ENCODE data around the gene TMEM126A. TPM values are rescaled to one million over a fixed set of nuclear protein-coding genes. Genes with fewer than 3 reads are reported as not detected.
A peak's percentile ranks its signal among the peaks of the same experiment; 100 is the strongest.

Gene TMEM126A
- total RNA-seq, 1 donor from 2014 or later, result 40.8 TPM

DNA sequence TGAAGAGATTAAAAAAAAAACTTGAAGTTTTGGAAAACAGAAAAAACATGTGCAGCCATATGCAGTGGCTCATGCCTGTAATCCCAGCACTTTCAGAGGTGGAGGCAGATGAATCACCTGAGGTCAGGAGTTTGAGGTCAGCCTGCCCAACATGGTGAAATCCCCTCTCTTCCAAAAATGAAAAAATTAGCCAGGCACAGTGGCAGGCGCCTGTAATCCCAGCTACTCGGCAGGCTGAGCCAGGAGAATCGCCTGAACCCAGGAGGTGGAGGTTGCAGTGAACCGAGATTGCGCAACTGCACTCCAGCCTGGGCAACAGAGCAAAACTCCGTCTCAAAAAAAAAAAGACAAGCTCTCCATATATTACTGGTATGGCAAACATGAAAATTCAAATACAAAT, 28.3 kb upstream of the TMEM126A start:
- Histone ChIP-seq H3K27me3 (ENCODE audit: control insufficient read depth, insufficient read depth, low read length) (no peaks in the 10 kb centered on the region), H3K4me3 (ENCODE audit: low read depth, low read length) (no peak overlapping the region), H3K36me3 (ENCODE audit: control insufficient read depth, insufficient read depth, low read length) (no peaks in the 10 kb centered on the region)
- FAIRE-seq, result no peak
- DNase-seq (ENCODE audit: low read depth), result no peak
- TF ChIP-seq, protein P1, sequence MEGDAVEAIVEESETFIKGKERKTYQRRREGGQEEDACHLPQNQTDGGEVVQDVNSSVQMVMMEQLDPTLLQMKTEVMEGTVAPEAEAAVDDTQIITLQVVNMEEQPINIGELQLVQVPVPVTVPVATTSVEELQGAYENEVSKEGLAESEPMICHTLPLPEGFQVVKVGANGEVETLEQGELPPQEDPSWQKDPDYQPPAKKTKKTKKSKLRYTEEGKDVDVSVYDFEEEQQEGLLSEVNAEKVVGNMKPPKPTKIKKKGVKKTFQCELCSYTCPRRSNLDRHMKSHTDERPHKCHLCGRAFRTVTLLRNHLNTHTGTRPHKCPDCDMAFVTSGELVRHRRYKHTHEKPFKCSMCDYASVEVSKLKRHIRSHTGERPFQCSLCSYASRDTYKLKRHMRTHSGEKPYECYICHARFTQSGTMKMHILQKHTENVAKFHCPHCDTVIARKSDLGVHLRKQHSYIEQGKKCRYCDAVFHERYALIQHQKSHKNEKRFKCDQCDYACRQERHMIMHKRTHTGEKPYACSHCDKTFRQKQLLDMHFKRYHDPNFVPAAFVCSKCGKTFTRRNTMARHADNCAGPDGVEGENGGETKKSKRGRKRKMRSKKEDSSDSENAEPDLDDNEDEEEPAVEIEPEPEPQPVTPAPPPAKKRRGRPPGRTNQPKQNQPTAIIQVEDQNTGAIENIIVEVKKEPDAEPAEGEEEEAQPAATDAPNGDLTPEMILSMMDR (IDR thresholded peaks at IDR 0.05; ENCODE audit: insufficient read depth, low read length, severe bottlenecking), result no peak

GRCh38 chr11:85620256-85620655, 27.5 kb upstream of the TMEM126A start:
- no peak for DNase-seq (ENCODE audit: low read depth)
- no peaks in the 10 kb centered on the region for H3K36me3 ChIP-seq (ENCODE audit: control insufficient read depth, insufficient read depth, low read length)
- H3K27me3 ChIP-seq (ENCODE audit: control insufficient read depth, insufficient read depth, low read length), result no peaks in the 10 kb centered on the region
- TF ChIP-seq, protein P1 (IDR thresholded peaks at IDR 0.05; ENCODE audit: insufficient read depth, low read length, severe bottlenecking), result no peak
- FAIRE-seq, result no peak
- no peak overlapping the region for H3K4me3 ChIP-seq (ENCODE audit: low read depth, low read length)

DNA sequence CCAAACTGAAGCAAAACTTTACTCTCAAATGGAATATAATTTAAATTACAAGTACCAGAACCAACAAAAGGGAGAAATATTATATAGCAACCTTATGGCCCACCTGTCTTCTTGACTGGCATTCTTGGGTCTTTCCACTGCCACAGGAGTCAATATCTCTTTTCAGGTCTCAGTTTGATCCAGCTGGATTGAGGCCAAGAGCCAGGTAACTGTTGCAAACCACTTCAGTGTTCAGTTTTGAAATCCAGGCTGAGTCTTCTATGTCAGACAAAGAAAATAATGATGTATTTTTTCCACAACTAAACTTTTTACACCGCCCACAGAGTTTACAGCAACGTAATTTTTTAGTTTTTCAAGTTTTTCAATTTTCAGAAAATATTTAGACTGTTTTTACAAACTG, 21.3 kb upstream of the TMEM126A start:
- H3K4me3 ChIP-seq (ENCODE audit: low read depth, low read length), result no peak overlapping the region
- DNase-seq (ENCODE audit: low read depth) (no peak), FAIRE-seq (no peak)
- H3K27me3 ChIP-seq (ENCODE audit: control insufficient read depth, insufficient read depth, low read length), result no peaks in the 10 kb centered on the region
- TF ChIP-seq, protein P1 (IDR thresholded peaks at IDR 0.05; ENCODE audit: insufficient read depth, low read length, severe bottlenecking), result no peak
- no peaks in the 10 kb centered on the region for H3K36me3 ChIP-seq (ENCODE audit: control insufficient read depth, insufficient read depth, low read length)

DNA sequence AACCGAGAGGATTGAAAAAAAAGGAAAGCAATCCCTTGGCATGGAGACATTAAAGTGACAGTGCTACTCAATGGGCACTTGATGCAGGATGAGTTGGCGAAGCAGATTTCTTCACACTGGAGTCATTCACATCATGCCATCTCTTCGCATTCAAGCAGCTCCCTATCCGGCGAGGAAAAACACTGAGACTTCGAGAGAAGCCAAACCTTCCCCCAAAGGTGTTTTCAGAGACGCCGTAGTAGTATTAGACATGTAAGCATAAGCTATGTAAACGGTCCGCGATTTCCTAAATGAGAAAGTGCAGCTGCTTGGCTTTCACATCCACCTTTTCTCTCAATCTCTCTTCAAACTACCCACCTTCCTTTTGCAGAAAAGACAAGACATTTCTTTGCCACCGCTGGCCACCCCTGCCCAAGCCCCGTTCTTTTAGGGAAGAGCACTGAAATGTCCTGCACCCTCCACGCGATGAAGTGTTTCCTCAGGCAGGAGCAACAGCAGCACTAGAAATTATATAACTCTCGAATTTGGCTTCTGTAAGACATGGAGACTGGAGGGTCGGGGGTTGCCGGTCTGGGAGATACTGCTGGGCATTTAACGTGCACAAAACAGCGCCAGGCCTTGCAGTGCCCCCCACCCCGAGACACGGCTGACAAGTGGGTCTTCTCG, 20.3 kb upstream of the TMEM126A start, which contains the start of gene DLG2:
Gene DLG2 (minus strand): TSS at position 13 of the 666 bp plus-strand sequence.
- no peaks in the 10 kb centered on the region for H3K36me3 ChIP-seq (ENCODE audit: control insufficient read depth, insufficient read depth, low read length)
- peak within 1 kb of the TSS; percentile 66 for H3K4me3 ChIP-seq (ENCODE audit: low read depth, low read length)
- DNase-seq (ENCODE audit: low read depth) (peak; percentile 65), FAIRE-seq (no peak)
- TF ChIP-seq, protein P1 (IDR thresholded peaks at IDR 0.05; ENCODE audit: insufficient read depth, low read length, severe bottlenecking), result no peak
- no peaks in the 10 kb centered on the region for H3K27me3 ChIP-seq (ENCODE audit: control insufficient read depth, insufficient read depth, low read length)

- Histone ChIP-seq H3K27me3 (ENCODE audit: control insufficient read depth, insufficient read depth, low read length) (no peaks in the 10 kb centered on the region), H3K36me3 (ENCODE audit: control insufficient read depth, insufficient read depth, low read length) (no peaks in the 10 kb centered on the region), H3K4me3 (ENCODE audit: low read depth, low read length) (peak within 1 kb of the TSS; percentile 66)
- TF ChIP-seq, protein P1 (IDR thresholded peaks at IDR 0.05; ENCODE audit: insufficient read depth, low read length, severe bottlenecking), result no peak
- DNase-seq (ENCODE audit: low read depth) (peak; percentile 93), FAIRE-seq (no peak)
These were observed 19.6 kb upstream of the TMEM126A start, which contains the start of gene TMEM126B for GRCh38 chr11:85627998-85628770. Gene TMEM126B, plus strand, starts transcription at chr11:85628593. Its CDS starts 15 bp downstream, at chr11:85628608.

Data from bronchial epithelial cell (primary cell).